GM18870 (cell line): Measurements from ENCODE around the gene C2orf76.
"Not testable (repeated sequence)": the region's sequence is repeated elsewhere in the genome, so short reads cannot be mapped to it uniquely, and the experiment has no call there.

Source experiments
- ATAC-seq: cut with Tn5 transposase; IDR thresholded peaks from one replicate; pipeline ENCODE4 v1.9.1; 2021; ENCODE audit warnings: moderate library complexity; ENCODE audit not compliant: unreplicated experiment

Gene C2orf76

DNA sequence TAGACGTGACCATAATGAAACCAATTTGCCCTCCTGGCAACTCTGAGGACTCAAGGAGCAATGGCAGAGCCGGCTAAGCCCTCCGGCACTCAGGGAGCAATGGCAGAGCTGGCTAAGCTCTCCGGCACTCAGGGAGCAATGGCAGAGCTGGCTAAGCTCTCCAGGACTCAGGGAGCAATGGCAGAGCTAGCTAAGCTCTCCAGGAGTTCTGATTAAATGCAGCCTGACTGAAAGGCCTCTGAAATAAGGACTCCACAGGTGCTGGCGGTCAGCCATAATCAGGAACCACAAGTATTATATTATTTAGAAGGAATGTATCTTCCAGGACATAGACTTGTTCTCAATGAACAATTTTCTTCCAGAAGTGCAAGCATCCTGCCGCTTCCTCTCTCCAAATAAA is 65.2 kb downstream of the C2orf76 start:
- ATAC-seq = no peak

- ATAC-seq = no peak
Observed at GRCh38 chr2:119295688-119296375, 70.8 kb downstream of the C2orf76 start.

DNA sequence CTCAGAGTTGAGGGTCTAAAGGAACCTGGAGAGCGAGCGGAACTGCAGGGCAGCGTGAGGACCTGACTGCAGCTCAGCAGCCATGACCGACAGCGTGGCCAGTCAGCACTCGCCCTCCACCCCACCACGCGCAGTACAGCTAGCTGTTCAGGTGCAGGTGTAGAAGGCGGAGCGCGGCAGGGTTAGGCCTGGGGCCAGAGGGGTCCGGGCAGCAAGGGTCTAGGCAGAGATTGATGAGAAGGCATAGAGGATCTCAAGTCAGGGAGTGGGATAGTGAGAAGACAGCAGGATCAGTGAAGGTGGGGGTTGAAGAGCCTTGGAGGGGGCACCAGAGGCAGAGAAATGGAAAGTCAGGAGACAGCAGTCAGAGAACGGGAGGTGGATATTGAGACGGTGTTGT is 72.0 kb downstream of the C2orf76 start:
- ATAC-seq = no peak

GRCh38 chr2:119293900-119294299 is 72.7 kb downstream of the C2orf76 start:
- ATAC-seq = no peak

DNA sequence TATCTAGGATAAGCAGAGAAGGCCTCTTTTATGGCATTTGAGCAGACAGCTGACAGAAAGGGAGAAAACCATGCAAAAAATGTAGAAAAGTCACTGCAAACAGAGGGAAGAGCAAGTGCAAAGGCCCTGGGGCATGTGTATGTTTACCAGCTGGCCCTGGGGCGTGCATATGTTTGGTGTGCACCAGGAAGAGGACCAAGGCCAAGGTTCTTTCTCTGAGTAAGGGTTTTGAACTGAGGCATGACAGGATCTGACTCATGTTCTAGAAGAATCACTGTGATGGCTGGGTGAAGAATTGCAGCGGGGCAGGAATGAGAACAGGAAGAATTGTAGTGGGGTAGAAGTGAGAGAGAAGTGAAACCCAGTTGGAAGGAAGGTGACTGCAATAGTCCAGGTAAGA is 73.4 kb downstream of the C2orf76 start:
- ATAC-seq = no peak

- ATAC-seq = no peak
Observed at GRCh38 chr2:119292226-119292625, 74.4 kb downstream of the C2orf76 start.

DNA sequence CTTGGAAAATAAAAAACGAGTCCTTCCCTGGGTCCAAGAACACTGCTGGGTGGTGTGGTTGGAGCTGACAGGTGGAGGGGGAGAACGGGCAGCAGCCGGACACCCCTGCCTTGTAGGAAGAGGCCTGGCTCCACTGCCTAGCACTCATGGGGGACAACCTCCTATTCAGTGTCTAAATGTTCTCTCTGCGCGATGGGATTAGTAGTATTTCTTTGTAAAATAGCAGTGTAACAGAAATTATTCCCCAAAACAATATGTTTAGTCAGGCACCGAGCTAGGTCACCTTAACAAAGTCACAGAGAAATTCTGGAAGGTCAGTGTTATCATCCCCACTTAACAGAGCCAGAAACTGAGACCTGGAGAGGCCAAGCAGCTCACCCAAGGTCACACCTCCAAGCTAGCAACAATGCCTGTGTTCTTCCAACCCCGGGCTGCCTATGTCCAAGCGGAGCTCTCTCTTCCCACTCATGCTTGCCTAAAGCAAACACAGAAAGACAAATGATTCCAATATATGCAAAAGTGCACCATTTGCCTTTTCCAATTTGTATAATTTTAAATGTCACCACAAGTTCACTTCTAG is 75.0 kb downstream of the C2orf76 start:
- no peak for ATAC-seq

DNA sequence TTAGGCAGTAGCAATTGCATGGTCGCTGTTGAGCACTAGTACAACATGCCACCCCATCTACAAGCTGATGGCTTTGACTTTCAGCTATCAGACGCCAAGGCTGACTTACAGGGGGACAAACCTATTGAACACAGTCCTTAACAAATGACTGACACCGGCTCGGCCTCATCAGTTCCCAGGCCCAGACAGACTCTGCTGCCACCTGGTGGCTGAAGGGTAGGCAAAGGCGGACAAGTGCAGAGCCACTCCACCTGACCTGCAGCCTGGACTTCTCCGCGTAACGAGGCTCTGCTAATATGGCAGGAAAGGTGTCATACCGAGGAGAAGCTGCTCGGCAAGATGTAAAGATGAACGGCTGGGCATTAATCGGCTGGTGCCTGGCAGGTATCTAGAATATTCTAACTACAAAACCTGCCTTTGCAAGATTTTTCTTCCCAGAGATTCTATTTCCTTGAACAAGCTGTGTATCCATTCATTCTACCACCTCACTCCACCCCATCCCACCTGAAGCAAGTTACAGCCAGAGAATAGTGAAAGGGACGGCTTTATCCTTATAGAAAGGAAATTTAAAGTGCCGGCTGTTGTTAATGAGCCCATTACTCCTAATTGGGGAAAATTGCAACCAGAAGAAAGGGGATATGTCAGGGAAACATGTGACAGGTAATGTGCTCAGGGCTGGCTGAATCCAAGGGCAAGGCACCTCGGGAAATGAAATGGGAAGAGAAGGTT is 75.6 kb downstream of the C2orf76 start:
- ATAC-seq = peak; percentile 75

GRCh38 chr2:119289642-119290041 is 77.0 kb downstream of the C2orf76 start:
- ATAC-seq = no peak

GRCh38 chr2:119289093-119289492 is 77.5 kb downstream of the C2orf76 start:
- no peak for ATAC-seq

- no peak for ATAC-seq
Observed at GRCh38 chr2:119288576-119288975, 78.1 kb downstream of the C2orf76 start.

DNA sequence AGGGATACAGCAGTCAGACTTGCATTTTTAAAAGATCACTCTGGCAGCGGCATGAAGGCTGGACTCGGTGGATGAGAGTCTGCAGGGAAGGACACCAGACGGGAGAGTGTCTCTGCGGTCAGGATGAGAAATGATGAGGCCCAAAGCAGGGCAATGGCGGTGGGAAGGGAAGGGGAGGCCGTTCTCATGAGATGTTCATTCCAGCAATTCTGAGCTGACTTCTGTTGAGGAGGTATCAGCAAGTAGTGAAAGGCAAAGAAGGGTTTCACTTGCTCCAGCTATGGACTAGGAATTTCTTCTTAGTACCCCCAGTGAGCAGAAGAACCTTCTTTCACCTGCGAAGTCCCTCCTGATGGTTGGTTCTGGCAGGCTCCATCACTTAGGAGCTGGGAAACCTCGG is 80.0 kb downstream of the C2orf76 start:
- ATAC-seq = no peak

DNA sequence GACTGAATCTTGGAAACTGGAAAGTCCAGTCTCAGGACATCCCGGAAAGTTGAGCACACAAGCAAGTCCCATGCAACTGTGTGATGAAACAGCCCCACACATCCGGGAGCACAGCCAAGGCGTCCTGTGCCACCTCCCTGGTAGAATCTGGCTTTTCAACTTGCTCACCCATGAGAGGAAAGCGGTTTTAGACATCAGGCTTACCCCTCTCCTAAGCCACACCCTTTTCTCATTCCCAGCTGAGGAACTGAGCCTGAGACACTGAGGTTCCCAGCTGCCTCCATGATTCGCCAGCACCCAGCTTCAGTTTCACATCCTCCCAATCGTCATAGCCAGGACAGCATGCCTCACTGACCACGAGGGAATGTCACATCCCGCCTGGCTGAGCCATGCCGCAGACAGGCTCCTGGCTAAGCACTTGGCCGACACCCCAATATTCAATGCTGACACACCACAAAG is 82.7 kb downstream of the C2orf76 start:
- ATAC-seq = no peak

- no peak for ATAC-seq
Observed at GRCh38 chr2:119282996-119283511, 83.6 kb downstream of the C2orf76 start.

DNA sequence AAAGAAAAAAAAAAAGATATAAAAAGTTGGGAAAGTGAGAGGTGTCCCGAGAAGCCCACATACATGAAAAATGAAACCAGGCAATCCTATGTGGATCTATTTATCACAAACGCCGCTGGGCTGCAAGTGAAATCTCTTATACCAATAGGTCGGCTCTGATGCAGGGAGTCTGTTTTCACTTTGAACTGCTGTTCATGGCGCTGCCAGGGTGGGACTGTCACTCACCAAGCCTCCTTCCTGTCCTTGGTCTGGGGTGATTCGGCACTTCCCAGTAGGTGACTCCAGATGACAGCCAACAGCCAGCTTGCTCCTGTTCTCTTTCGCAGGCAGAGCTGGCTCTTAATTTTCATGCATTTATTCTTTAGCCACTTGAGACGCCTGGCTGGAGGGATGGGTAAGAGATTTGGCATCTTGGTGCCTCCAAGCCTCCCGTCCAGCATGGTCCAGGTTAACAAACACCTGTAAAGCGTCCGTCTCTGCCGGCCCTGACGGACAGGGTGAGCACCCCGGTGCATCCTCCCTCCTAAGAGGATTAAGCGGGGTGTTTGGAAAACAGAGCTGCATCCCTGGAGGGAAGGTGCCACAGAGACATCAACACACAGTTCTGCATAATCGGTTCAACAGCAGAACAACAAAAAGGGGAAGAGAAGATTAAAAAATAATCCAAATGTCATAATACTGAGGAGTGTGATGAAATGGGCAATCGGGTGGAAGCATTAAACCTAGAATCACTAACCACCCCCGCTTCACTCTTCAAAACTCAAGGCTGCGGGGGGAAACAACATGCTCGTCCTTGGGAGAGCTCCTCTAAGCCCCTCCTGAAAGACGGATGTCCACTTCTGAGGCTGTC is 84.3 kb downstream of the C2orf76 start:
- ATAC-seq = no peak

- no peak for ATAC-seq
Observed at GRCh38 chr2:119280680-119281079, 86.0 kb downstream of the C2orf76 start.

GRCh38 chr2:119279666-119280065 is 87.0 kb downstream of the C2orf76 start:
- ATAC-seq = no peak

DNA sequence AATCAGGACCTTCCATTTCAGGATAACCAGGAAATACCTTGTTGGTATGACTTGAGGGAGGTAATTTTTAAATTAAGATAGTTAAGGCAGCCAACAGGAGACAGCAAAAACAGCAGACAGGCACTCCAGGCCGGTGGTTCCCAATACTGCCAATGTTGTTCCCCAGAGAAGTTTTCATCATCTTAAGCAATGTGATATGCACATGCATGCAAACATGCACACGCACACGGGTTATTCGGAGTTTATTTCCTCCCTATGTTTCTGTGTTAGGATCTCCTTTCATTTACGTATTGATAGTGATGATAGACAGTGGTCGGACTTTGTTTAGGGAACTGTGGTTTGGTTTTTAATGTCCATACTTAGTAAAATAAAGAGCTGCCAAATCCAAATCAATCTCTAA is 87.7 kb downstream of the C2orf76 start:
- no peak for ATAC-seq

GRCh38 chr2:119278385-119278784 is 88.2 kb downstream of the C2orf76 start:
- ATAC-seq = not testable (repeated sequence)

- ATAC-seq = no peak
Observed at GRCh38 chr2:119276864-119277263, 89.8 kb downstream of the C2orf76 start.

DNA sequence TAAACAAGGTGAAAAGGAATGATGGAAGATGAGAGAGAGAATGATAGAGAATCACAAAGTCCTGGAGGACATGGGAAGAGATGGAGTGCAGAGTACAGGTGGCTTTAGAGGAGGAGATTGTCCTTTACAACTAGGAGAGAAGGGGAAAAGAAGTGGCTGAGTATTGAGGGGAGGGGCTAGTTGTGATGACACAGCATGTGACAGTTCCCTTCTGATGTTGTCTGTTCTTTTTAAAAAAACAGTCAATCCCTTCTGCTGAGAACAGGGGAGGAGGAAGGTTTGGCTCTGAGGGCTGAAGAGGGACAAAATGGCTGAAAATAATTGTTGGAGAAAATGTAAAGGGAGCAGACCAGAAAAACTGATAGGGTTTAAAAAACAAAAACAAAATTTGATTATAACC is 99.0 kb downstream of the C2orf76 start:
- no peak for ATAC-seq
